Calu3 (cell line): Measurements from ENCODE around the gene SMAD3. TPM values are rescaled to one million over a fixed set of nuclear protein-coding genes. Genes with fewer than 3 reads are reported as not detected.
A peak's percentile ranks its signal among the peaks of the same experiment; 100 is the strongest.

Source experiments
- BruUV-seq: library from RNA; stranded (reverse); fragments of 400-500 nt; replicated peaks from 2 replicates; lab custom pipeline; 2021; lab: Mats Ljungman, UMichigan
- CTCF ChIA-PET: fragments of 300-600 bp; sonication (Branson Sonifier 250); formaldehyde crosslinking; loops from one replicate; lab custom pipeline; 2022; ENCODE audit warnings: antibody characterized with exemption; lab: Charles Lee
- DNase-seq: peaks from one replicate; pipeline ENCODE4 v3.0.0; 2022
- H3K27ac Mint-ChIP-seq: one replicate; pipeline ENCODE4 v1.8.0; 2022; ENCODE audit warnings: mixed read lengths; ENCODE audit not compliant: unreplicated experiment
- H3K27me3 Mint-ChIP-seq: one replicate; pipeline ENCODE4 v1.8.0; 2022; ENCODE audit warnings: mixed read lengths; ENCODE audit not compliant: unreplicated experiment
- H3K36me3 Mint-ChIP-seq: one replicate; pipeline ENCODE4 v1.8.0; 2022; ENCODE audit warnings: mild to moderate bottlenecking, moderate library complexity, mixed read lengths; ENCODE audit not compliant: insufficient read depth, unreplicated experiment
- H3K4me1 Mint-ChIP-seq: one replicate; pipeline ENCODE4 v1.8.0; 2022; ENCODE audit warnings: mild to moderate bottlenecking, low read depth, mixed read lengths; ENCODE audit not compliant: unreplicated experiment
- H3K4me3 Mint-ChIP-seq: one replicate; pipeline ENCODE4 v1.8.0; 2022; ENCODE audit warnings: mild to moderate bottlenecking, low read depth, moderate library complexity, mixed read lengths; ENCODE audit not compliant: unreplicated experiment
- H3K9me3 Mint-ChIP-seq: one replicate; pipeline ENCODE4 v1.8.0; 2022; ENCODE audit warnings: low read depth, mixed read lengths; ENCODE audit not compliant: unreplicated experiment
- intact Hi-C: fragments of 100-400 bp; cut with micrococcal nuclease; formaldehyde crosslinking; loops from one replicate; pipeline ENCODE4 v1.10.0; 2022; ENCODE audit not compliant: unreplicated experiment
- total RNA-seq: library from RNA; stranded (reverse); gene quantifications from 2 replicates; pipeline ENCODE4 v1.2.3, GENCODE V29; 2022
- TF ChIP-seq, protein P1 (sequence below): fragments of 200-600 bp; IDR thresholded peaks from one replicate; pipeline ENCODE4 v1.8.0; 2022; ENCODE audit warnings: antibody characterized with exemption; ENCODE audit not compliant: unreplicated experiment

SMAD3 gene
- total RNA-seq, 1 experiment from 2014 or later: 121 TPM

DNA sequence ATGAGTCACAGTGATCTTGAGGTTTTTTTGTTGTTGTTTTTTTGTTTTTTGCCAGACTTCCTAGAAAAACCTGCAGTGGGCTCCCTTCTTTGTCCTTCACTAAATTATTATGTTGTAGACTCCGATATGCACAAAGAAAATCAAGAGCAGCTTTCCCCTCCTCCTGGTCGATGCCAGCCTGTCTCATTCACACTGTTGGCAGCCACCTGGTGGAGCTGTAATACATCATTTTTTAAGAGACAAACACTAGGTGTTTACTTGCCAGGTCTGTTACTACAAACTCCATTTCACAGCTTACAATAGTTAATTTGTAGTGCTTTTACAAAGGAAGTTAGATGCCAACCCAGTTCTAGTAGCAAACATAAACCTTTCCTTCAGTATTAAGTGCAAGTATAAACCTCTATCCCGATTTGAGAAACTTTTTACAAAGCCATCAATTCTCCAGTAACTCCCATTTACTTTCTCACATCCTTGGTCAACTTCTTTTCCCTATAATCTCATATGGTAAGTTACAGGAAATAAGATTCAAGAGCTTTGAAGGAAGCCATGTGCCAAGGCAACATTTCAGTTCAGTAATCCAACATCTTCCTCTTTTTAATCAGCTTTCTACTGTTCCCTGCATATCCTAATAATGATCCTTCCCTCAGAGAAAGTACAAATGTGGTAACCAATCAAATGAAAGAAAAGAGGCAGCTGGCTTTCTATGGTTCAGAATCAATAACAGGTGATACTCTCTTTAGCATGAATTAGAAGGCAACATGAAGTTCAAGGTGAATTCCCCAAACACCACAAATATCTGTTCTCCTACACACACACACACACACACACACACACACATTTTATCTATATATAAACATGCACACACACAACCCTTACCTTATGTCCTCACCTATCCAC lies 175.1 kb downstream of the SMAD3 start:
- DNase-seq: peak; percentile 38
- Mint-ChIP-seq H3K4me1 (peaks cover 21% of the 10 kb centered on the region), H3K27ac (peak overlapping the region; percentile 17), H3K4me3 (no peak overlapping the region), H3K36me3 (no peaks in the 10 kb centered on the region), H3K27me3 (no peaks in the 10 kb centered on the region), H3K9me3 (no peaks in the 10 kb centered on the region)
- BruUV-seq: no TSS peak
- TF ChIP-seq, protein P1, sequence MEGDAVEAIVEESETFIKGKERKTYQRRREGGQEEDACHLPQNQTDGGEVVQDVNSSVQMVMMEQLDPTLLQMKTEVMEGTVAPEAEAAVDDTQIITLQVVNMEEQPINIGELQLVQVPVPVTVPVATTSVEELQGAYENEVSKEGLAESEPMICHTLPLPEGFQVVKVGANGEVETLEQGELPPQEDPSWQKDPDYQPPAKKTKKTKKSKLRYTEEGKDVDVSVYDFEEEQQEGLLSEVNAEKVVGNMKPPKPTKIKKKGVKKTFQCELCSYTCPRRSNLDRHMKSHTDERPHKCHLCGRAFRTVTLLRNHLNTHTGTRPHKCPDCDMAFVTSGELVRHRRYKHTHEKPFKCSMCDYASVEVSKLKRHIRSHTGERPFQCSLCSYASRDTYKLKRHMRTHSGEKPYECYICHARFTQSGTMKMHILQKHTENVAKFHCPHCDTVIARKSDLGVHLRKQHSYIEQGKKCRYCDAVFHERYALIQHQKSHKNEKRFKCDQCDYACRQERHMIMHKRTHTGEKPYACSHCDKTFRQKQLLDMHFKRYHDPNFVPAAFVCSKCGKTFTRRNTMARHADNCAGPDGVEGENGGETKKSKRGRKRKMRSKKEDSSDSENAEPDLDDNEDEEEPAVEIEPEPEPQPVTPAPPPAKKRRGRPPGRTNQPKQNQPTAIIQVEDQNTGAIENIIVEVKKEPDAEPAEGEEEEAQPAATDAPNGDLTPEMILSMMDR: peak; percentile 40
- CTCF ChIA-PET: interaction anchor here (0.6 to 1.7 kb wide), 8 partner anchors 13 to 296 kb away, joined by 3 to 11 read pairs (median 4); no protein-coding TSS in a partner anchor
- intact Hi-C loops: loop anchor here (2.0 kb wide), 1 partner anchor 62 kb away; no protein-coding TSS in a partner anchor

DNA sequence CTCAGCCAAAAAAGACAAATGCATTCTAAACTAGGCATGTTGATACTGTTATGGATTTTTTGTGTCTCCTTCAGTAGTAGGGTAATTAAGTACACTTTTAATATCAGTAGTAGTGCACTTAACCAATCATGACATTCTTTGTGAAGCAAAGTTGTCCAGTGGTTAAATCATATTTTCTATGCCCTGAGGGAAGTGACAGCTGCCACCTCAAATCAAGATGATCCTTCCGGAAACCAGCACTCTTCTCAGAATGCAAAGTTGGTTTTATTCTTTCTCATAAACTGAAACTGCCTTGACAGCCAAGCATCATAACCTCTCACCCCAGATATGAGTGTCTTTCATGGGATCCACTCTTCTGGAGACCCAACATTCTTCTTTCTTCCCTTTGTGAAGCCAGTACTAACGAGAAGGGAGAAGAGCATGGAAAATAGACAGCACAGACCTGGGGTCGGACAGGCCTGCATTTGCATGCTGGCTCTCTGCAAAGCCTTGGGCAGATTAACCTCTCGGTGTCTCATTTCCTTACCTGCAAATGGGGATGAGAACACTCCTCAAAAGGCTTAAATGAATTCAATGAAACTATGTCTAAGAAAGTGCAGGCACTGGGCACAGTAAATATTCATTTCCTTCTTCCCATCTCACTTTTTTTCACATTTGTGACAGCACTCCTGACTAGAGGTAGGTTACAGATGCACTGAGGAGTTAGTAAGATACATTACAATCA lies 175.9 kb downstream of the SMAD3 start:
- no TSS peak for BruUV-seq
- no peak overlapping the region for H3K27ac Mint-ChIP-seq
- TF ChIP-seq, protein P1: no peak
- H3K27me3 Mint-ChIP-seq: no peaks in the 10 kb centered on the region
- no peak overlapping the region for H3K4me3 Mint-ChIP-seq
- intact Hi-C loops: loop anchor here (2.0 kb wide), 1 partner anchor 62 kb away; no protein-coding TSS in a partner anchor
- no peak for DNase-seq
- CTCF ChIA-PET: interaction anchor here (1.7 kb wide), 1 partner anchor 295 kb away, joined by 9 read pairs; no protein-coding TSS in a partner anchor
- H3K9me3 Mint-ChIP-seq: no peaks in the 10 kb centered on the region
- H3K36me3 Mint-ChIP-seq: no peaks in the 10 kb centered on the region
- peaks cover 21% of the 10 kb centered on the region for H3K4me1 Mint-ChIP-seq

DNA sequence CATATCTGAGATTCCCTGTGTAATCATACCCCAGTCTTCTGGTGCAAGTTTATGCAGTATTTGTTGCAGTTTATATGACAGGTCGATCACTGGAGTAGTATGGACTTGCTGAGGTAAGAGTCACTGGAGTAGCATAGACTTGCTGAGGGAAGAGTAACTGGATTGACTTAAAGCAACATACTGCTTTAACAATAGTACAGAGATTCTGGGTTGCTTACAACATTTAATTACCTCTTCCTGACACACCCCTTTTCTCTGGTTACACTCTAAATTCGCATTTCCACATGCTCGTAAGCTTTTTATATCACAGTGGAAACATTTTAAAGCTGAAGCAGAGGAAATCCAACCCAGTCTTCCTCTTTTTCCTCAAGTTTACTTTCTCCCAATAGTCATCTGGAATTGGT lies 177.3 kb downstream of the SMAD3 start:
- CTCF ChIA-PET: interaction anchor here (0.6 kb wide), 1 partner anchor 997 kb away, joined by 6 read pairs; no protein-coding TSS in a partner anchor
- no peak for DNase-seq

More for the DNA sequence above, 177.3 kb downstream of the SMAD3 start:
- intact Hi-C loops: no loop called here
- no peak overlapping the region for H3K4me3 Mint-ChIP-seq
- BruUV-seq: no TSS peak
- TF ChIP-seq, protein P1: no peak
- peaks cover 21% of the 10 kb centered on the region for H3K4me1 Mint-ChIP-seq
- H3K27ac Mint-ChIP-seq: no peak overlapping the region
- H3K36me3 Mint-ChIP-seq: no peaks in the 10 kb centered on the region
- H3K9me3 Mint-ChIP-seq: peaks cover 2% of the 10 kb centered on the region
- H3K27me3 Mint-ChIP-seq: no peaks in the 10 kb centered on the region

Other genes starting within 250 kb of the SMAD3 start
- 68.1 and 73.6 TPM in 2 replicates for gene AAGAB, start 189.1 kb downstream of the SMAD3 start, total RNA-seq
- gene IQCH, start 189.2 kb downstream of the SMAD3 start, total RNA-seq: 5.5 and 8.1 TPM in 2 replicates